HG02981 (cell line): ENCODE measurements around the gene MTFR1L.

Experiments
- ATAC-seq: cut with Tn5 transposase; IDR thresholded peaks from one replicate; pipeline ENCODE4 v1.9.1; 2021; ENCODE audit warnings: mild to moderate bottlenecking, moderate library complexity; ENCODE audit not compliant: unreplicated experiment

Gene MTFR1L

GRCh38 chr1:25861316-25862286 lies 41.8 kb downstream of the MTFR1L start:
- no peak for ATAC-seq

- no peak for ATAC-seq
These were observed 43.2 kb downstream of the MTFR1L start for GRCh38 chr1:25862785-25863485.

GRCh38 chr1:25863486-25864262 lies 43.9 kb downstream of the MTFR1L start:
- no peak for ATAC-seq

- no peak for ATAC-seq
These were observed 44.7 kb downstream of the MTFR1L start for GRCh38 chr1:25864434-25864833.

GRCh38 chr1:25866288-25866687 lies 46.5 kb downstream of the MTFR1L start:
- ATAC-seq = no peak

GRCh38 chr1:25867210-25867991 lies 47.6 kb downstream of the MTFR1L start:
- no peak for ATAC-seq

- ATAC-seq = no peak
These were observed 50.3 kb downstream of the MTFR1L start for GRCh38 chr1:25869909-25870606.

- ATAC-seq = no peak
These were observed 50.9 kb downstream of the MTFR1L start for GRCh38 chr1:25870614-25871013.

GRCh38 chr1:25871086-25871703 lies 51.4 kb downstream of the MTFR1L start:
- ATAC-seq = no peak

- ATAC-seq = no peak
These were observed 52.1 kb downstream of the MTFR1L start for GRCh38 chr1:25871704-25872494.

GRCh38 chr1:25872713-25873112 lies 53.0 kb downstream of the MTFR1L start:
- ATAC-seq = no peak

- no peak for ATAC-seq
These were observed 53.4 kb downstream of the MTFR1L start for GRCh38 chr1:25873120-25873519.

GRCh38 chr1:25874209-25874608 lies 54.5 kb downstream of the MTFR1L start:
- ATAC-seq = no peak

GRCh38 chr1:25874635-25875153 lies 54.9 kb downstream of the MTFR1L start:
- no peak for ATAC-seq

- ATAC-seq = no peak
These were observed 55.6 kb downstream of the MTFR1L start, which contains the start of gene PAQR7 for GRCh38 chr1:25875154-25875855. Gene PAQR7 (minus strand): TSS chr1:25875708. CDS start chr1:25863839, 11,869 bp downstream.

- no peak for ATAC-seq
These were observed 56.3 kb downstream of the MTFR1L start for GRCh38 chr1:25875856-25876692.

GRCh38 chr1:25876693-25877077 lies 56.9 kb downstream of the MTFR1L start:
- ATAC-seq = no peak
